CD4-positive, alpha-beta T cell (primary cell): ENCODE measurements around the gene JUNB. TPM values are rescaled to one million over a fixed set of nuclear protein-coding genes. Genes with fewer than 3 reads are reported as not detected.

Experiments used
- ATAC-seq: fragments of 200-7000 bp; cut with Tn5 transposase; one replicate; pipeline ENCODE4 v1.10.0; 2022; ENCODE audit warnings: mild to moderate bottlenecking; ENCODE audit not compliant: poor library complexity
- CTCF ChIA-PET: fragments of 350-600 bp; sonication (Branson Sonifier 250); formaldehyde crosslinking; loops from one replicate; lab custom pipeline; 2021; ENCODE audit warnings: antibody characterized with exemption, inconsistent platforms; lab: Charles Lee
- POLR2A ChIA-PET: fragments of 350-600 bp; sonication (Branson Sonifier 250); formaldehyde crosslinking; loops from one replicate; lab custom pipeline; 2021; ENCODE audit warnings: antibody characterized with exemption, inconsistent platforms; lab: Charles Lee
- DNase-seq, 14 experiments: peaks; one replicate each; pipeline ENCODE4 v3.0.0-alpha.2; 2013 to 2020; ENCODE audit warnings: mixed read lengths in 2 of 14
- H3K27ac ChIP-seq, 2 donors: one replicate each; pipeline versions ENCODE4 v1.5.1 to v1.7.0; 2013; ENCODE audit warnings: low read length in 2 of 2, low read depth in 1 of 2, mild to moderate bottlenecking in 1 of 2
- H3K27me3 ChIP-seq, 2 experiments: 1 replicate in 1 of 2; 2 replicates in 1 of 2; pipeline versions ENCODE4 v1.6.1 to v1.7.0; 2013; ENCODE audit warnings: low read length in 2 of 2, control low read depth in 1 of 2, mild to moderate bottlenecking in 1 of 2, moderate library complexity in 1 of 2; ENCODE audit not compliant: insufficient read depth in 2 of 2, control insufficient read depth in 1 of 2
- H3K36me3 ChIP-seq: one replicate; pipeline ENCODE4 v1.6.1; 2013; ENCODE audit warnings: low read length, control low read depth; ENCODE audit not compliant: insufficient read depth
- H3K4me1 ChIP-seq: one replicate; pipeline ENCODE4 v1.6.1; 2013; ENCODE audit warnings: low read length, control low read depth; ENCODE audit not compliant: insufficient read depth
- H3K4me3 ChIP-seq: one replicate; pipeline ENCODE4 v1.5.1; 2013; ENCODE audit warnings: mild to moderate bottlenecking, low read length, moderate library complexity
- H3K9me3 ChIP-seq, 2 experiments: 1 replicate in 1 of 2; 2 replicates in 1 of 2; pipeline versions ENCODE4 v1.6.1 to v1.7.0; 2013; ENCODE audit warnings: low read length in 2 of 2, mild to moderate bottlenecking in 2 of 2, control low read depth in 1 of 2, moderate library complexity in 1 of 2; ENCODE audit not compliant: control insufficient read depth in 1 of 2, insufficient read depth in 1 of 2
- H3K27ac Mint-ChIP-seq: one replicate; pipeline ENCODE4 v1.8.0; 2020; ENCODE audit warnings: mixed read lengths
- H3K27me3 Mint-ChIP-seq: one replicate; pipeline ENCODE4 v1.8.0; 2021; ENCODE audit warnings: mixed read lengths
- H3K36me3 Mint-ChIP-seq: one replicate; pipeline ENCODE4 v1.8.0; 2021; ENCODE audit warnings: low read depth, mixed read lengths
- H3K4me1 Mint-ChIP-seq: one replicate; pipeline ENCODE4 v1.8.0; 2021; ENCODE audit warnings: low read depth, mixed read lengths
- H3K4me3 Mint-ChIP-seq: one replicate; pipeline ENCODE4 v1.8.0; 2020; ENCODE audit warnings: mild to moderate bottlenecking, mixed read lengths
- H3K9me3 Mint-ChIP-seq: one replicate; pipeline ENCODE4 v1.8.0; 2020; ENCODE audit warnings: mixed read lengths
- CTCF ChIP-seq: fragments of 200-600 bp; IDR thresholded peaks from one replicate; pipeline ENCODE4 v1.8.0; 2022; ENCODE audit warnings: antibody characterized with exemption, mild to moderate bottlenecking
- intact Hi-C, 2 experiments: fragments of 100-400 bp; cut with DNase I in 1 of 2; cut with micrococcal nuclease in 1 of 2; formaldehyde crosslinking; loops; one replicate each; pipeline versions ENCODE4 v1.15.1 to v1.9.0; 2023 to 2025; cut with DNase I, micrococcal nuclease
- total RNA-seq, 174 experiments: library from RNA in 2 of 174; stranded (reverse) in 2 of 174; gene quantifications; one replicate each; pipeline ENCODE4 v1.2.3 and lab custom pipeline; 2021 to 2026

The JUNB gene
- total RNA-seq, 2 experiments from 2014 or later: 2,467 to 2,518 TPM

GRCh38 chr19:12783291-12783848 is 7.9 kb upstream of the JUNB start:
- CTCF ChIA-PET: interaction anchor here (1.8 to 2.1 kb wide), 2 partner anchors 10 to 13 kb away, joined by 14 to 16 read pairs; no protein-coding TSS in a partner anchor
- H3K27ac ChIP-seq: peak overlapping the region; percentile 91 to 98
- intact Hi-C loops: loop anchor here in 1 of 2 experiments (2.0 to 10.0 kb wide), 2 partner anchors 151 to 369 kb away; partner anchors contain the start of genes CALR and FARSA
- TF ChIP-seq CTCF: no peak
- DNase-seq (peak in 3 of 14 experiments; percentile 19 to 56 (median 40)), ATAC-seq (no peak)
- peaks cover 37% of the 10 kb centered on the region for H3K4me1 Mint-ChIP-seq
- peaks cover 78% of the 10 kb centered on the region for H3K4me1 ChIP-seq
- H3K27me3 Mint-ChIP-seq: no peaks in the 10 kb centered on the region
- peak overlapping the region; percentile 61 for H3K4me3 ChIP-seq
- no peak overlapping the region for H3K27ac Mint-ChIP-seq
- peak overlapping the region; percentile 74 for H3K4me3 Mint-ChIP-seq
- no peaks in the 10 kb centered on the region for H3K9me3 Mint-ChIP-seq
- H3K27me3 ChIP-seq: no peaks in the 10 kb centered on the region
- POLR2A ChIA-PET: interaction anchor here (1.3 to 3.9 kb wide), 7 partner anchors 10 to 321 kb away, joined by 3 to 348 read pairs (median 4); partner anchors contain the start of genes JUNB, RNASEH2A and TRIR
- no peaks in the 10 kb centered on the region for H3K36me3 Mint-ChIP-seq
- H3K9me3 ChIP-seq: no peaks in the 10 kb centered on the region
- no peaks in the 10 kb centered on the region for H3K36me3 ChIP-seq

GRCh38 chr19:12783849-12784393 is 7.4 kb upstream of the JUNB start:
- intact Hi-C loops: loop anchor here in 1 of 2 experiments (2.0 to 10.0 kb wide), 2 partner anchors 151 to 369 kb away; partner anchors contain the start of genes CALR and FARSA
- Histone ChIP-seq H3K27me3 (no peaks in the 10 kb centered on the region), H3K27ac (peak overlapping the region; percentile 91 to 98), H3K36me3 (no peaks in the 10 kb centered on the region), H3K4me3 (no peak overlapping the region), H3K9me3 (no peaks in the 10 kb centered on the region), H3K4me1 (peaks cover 78% of the 10 kb centered on the region)
- H3K27me3 Mint-ChIP-seq: no peaks in the 10 kb centered on the region
- H3K27ac Mint-ChIP-seq: no peak overlapping the region
- ChIA-PET POLR2A (interaction anchor here (1.3 to 3.9 kb wide), 2 partner anchors 9 to 10 kb away, joined by 3 to 348 read pairs; partner anchors contain the start of gene JUNB), CTCF (interaction anchor here (1.8 kb wide), 1 partner anchor 9 kb away, joined by 14 read pairs; no protein-coding TSS in a partner anchor)
- no peaks in the 10 kb centered on the region for H3K36me3 Mint-ChIP-seq
- peaks cover 37% of the 10 kb centered on the region for H3K4me1 Mint-ChIP-seq
- peak in 4 of 14 experiments; percentile 26 to 61 (median 52) for DNase-seq
- H3K9me3 Mint-ChIP-seq: no peaks in the 10 kb centered on the region
- no peak for TF ChIP-seq CTCF
- H3K4me3 Mint-ChIP-seq: peak overlapping the region; percentile 74
- no peak for ATAC-seq

DNA sequence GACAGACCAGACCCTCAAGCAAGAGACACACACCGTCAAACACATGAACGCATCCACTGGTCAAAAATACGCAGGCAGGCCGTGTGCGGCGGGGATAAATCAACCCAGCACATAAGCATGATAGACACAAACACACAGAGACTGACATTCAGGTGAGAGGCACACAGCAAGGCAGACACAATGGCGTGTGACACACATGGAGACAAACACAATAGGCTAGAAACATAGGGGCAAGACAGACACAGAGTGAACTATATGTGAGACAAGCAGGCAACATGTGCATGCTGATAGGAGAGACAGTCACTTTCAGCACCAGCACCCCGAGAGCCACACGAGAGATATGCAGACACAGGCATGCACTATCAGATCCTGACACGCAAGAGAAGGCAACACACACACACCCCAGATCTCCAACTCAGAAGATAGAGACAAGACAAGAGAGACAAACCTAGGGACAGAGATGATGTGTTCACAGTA is 6.9 kb upstream of the JUNB start:
- no peak overlapping the region for H3K4me3 ChIP-seq
- H3K36me3 ChIP-seq: no peaks in the 10 kb centered on the region
- H3K27me3 ChIP-seq: no peaks in the 10 kb centered on the region
- no peaks in the 10 kb centered on the region for H3K36me3 Mint-ChIP-seq
- H3K9me3 Mint-ChIP-seq: no peaks in the 10 kb centered on the region
- no peaks in the 10 kb centered on the region for H3K27me3 Mint-ChIP-seq
- peak overlapping the region; percentile 91 to 98 for H3K27ac ChIP-seq
- ATAC-seq (peak; percentile 19), DNase-seq (peak in 6 of 14 experiments; percentile 26 to 75 (median 46))
- ChIA-PET POLR2A (no interaction called here), CTCF (no interaction called here)
- peaks cover 38% of the 10 kb centered on the region for H3K4me1 Mint-ChIP-seq
- no peaks in the 10 kb centered on the region for H3K9me3 ChIP-seq
- intact Hi-C loops: loop anchor here in 1 of 2 experiments (10.0 kb wide), 1 partner anchor 150 kb away; the partner anchor contains the start of genes CALR and FARSA
- TF ChIP-seq CTCF: no peak
- peaks cover 78% of the 10 kb centered on the region for H3K4me1 ChIP-seq
- H3K4me3 Mint-ChIP-seq: no peak overlapping the region
- no peak overlapping the region for H3K27ac Mint-ChIP-seq
